HEK293 (cell line): ENCODE results near the gene WIPI1.

ENCODE experiments used
- CTCF ChIA-PET: fragments of 350-600 bp; formaldehyde crosslinking; extraction: SDS; loops from one replicate; lab custom pipeline; 2021; ENCODE audit warnings: antibody characterized with exemption; lab: Yijun Ruan, JAX
- POLR2A ChIA-PET: fragments of 300-600 bp; formaldehyde crosslinking; extraction: SDS; loops from one replicate; lab custom pipeline; 2020; ENCODE audit warnings: antibody characterized with exemption, inconsistent platforms; lab: Yijun Ruan, JAX
- H3K27ac ChIP-seq: fragments of 200-500 bp; sonication (Bioruptor generic); 2 replicates; pipeline ENCODE4 v1.5.1; 2014; ENCODE audit warnings: low read depth, low read length, control low read depth, inconsistent platforms; ENCODE audit errors: extremely low read depth
- H3K36me3 ChIP-seq, 2 experiments: fragments of 200-500 bp in 1 of 2; sonication (Bioruptor generic) in 1 of 2; 1 replicate in 1 of 2; 2 replicates in 1 of 2; pipeline ENCODE4 v1.5.1; 2014 to 2017; ENCODE audit warnings: inconsistent platforms in 2 of 2, low read length in 2 of 2; ENCODE audit not compliant: control insufficient read depth in 2 of 2, insufficient read depth in 1 of 2
- H3K4me1 ChIP-seq: fragments of 200-500 bp; sonication (Bioruptor generic); 2 replicates; pipeline ENCODE4 v1.5.1; 2014; ENCODE audit warnings: mild to moderate bottlenecking, low read length, inconsistent platforms; ENCODE audit not compliant: control insufficient read depth, insufficient read depth
- H3K4me3 ChIP-seq: 2 replicates; pipeline ENCODE4 v1.5.1; 2011; ENCODE audit warnings: low read depth, mild to moderate bottlenecking, control low read depth, low read length, moderate library complexity
- H3K9me3 ChIP-seq: fragments of 200-500 bp; sonication (Bioruptor generic); 2 replicates; pipeline ENCODE4 v1.5.1; 2014; ENCODE audit warnings: low read depth, low read length, inconsistent platforms; ENCODE audit not compliant: control insufficient read depth, insufficient read depth
- OSR2 ChIP-seq: fragments of 450-650 bp; formaldehyde crosslinking; IDR thresholded peaks from 2 replicates; pipeline ENCODE4 v1.5.1; 2016; ENCODE audit warnings: missing biosample characterization, missing genetic modification characterization
- ZBTB20 ChIP-seq: fragments of 450-650 bp; formaldehyde crosslinking; IDR thresholded peaks from 2 replicates; pipeline ENCODE4 v1.5.1; 2016; ENCODE audit warnings: missing biosample characterization, missing genetic modification characterization
- ZBTB8A ChIP-seq: fragments of 450-650 bp; formaldehyde crosslinking; IDR thresholded peaks from 2 replicates; pipeline ENCODE4 v1.5.1; 2016; ENCODE audit warnings: missing biosample characterization, missing genetic modification characterization
- ZIC2 ChIP-seq: fragments of 450-650 bp; formaldehyde crosslinking; IDR thresholded peaks from 2 replicates; pipeline ENCODE4 v1.5.1; 2016; ENCODE audit warnings: missing biosample characterization, missing genetic modification characterization
- ZNF239 ChIP-seq: fragments of 450-650 bp; formaldehyde crosslinking; IDR thresholded peaks from 2 replicates; pipeline ENCODE4 v1.5.1; 2016; ENCODE audit warnings: missing biosample characterization, missing genetic modification characterization
- ZNF24 ChIP-seq: fragments of 450-650 bp; formaldehyde crosslinking; IDR thresholded peaks from 2 replicates; pipeline ENCODE4 v1.5.1; 2016; ENCODE audit warnings: missing biosample characterization, missing genetic modification characterization
- ZNF335 ChIP-seq: fragments of 450-650 bp; formaldehyde crosslinking; conservative IDR thresholded peaks from 2 replicates; pipeline ENCODE4 v1.5.1; 2016; ENCODE audit warnings: missing biosample characterization, missing genetic modification characterization
- ZNF423 ChIP-seq: fragments of 450-650 bp; formaldehyde crosslinking; IDR thresholded peaks from 2 replicates; pipeline ENCODE4 v1.5.1; 2016; ENCODE audit warnings: missing biosample characterization, missing genetic modification characterization
- ZNF433 ChIP-seq: fragments of 450-650 bp; formaldehyde crosslinking; IDR thresholded peaks from 2 replicates; pipeline ENCODE4 v1.5.1; 2016; ENCODE audit warnings: missing biosample characterization, missing genetic modification characterization, low read depth
- ZNF48 ChIP-seq: fragments of 450-650 bp; formaldehyde crosslinking; IDR thresholded peaks from 2 replicates; pipeline ENCODE4 v1.5.1; 2016; ENCODE audit warnings: missing biosample characterization, missing genetic modification characterization
- ZNF791 ChIP-seq: fragments of 450-650 bp; formaldehyde crosslinking; IDR thresholded peaks from 2 replicates; pipeline ENCODE4 v1.5.1; 2016; ENCODE audit warnings: missing biosample characterization, missing genetic modification characterization
- TF ChIP-seq, protein P1 (sequence below): fragments of 450-650 bp; formaldehyde crosslinking; IDR thresholded peaks from 2 replicates; pipeline ENCODE4 v1.5.1; 2016; ENCODE audit warnings: missing biosample characterization, missing genetic modification characterization
- TF ChIP-seq, protein P2 (sequence below): fragments of 450-650 bp; formaldehyde crosslinking; IDR thresholded peaks from 2 replicates; pipeline ENCODE4 v1.5.1; 2017; ENCODE audit warnings: missing biosample characterization, missing genetic modification characterization
- TF ChIP-seq, protein P3 (sequence below): fragments of 450-650 bp; formaldehyde crosslinking; IDR thresholded peaks from 2 replicates; pipeline ENCODE4 v1.5.1; 2017; ENCODE audit warnings: missing biosample characterization, missing genetic modification characterization

WIPI1 gene

DNA sequence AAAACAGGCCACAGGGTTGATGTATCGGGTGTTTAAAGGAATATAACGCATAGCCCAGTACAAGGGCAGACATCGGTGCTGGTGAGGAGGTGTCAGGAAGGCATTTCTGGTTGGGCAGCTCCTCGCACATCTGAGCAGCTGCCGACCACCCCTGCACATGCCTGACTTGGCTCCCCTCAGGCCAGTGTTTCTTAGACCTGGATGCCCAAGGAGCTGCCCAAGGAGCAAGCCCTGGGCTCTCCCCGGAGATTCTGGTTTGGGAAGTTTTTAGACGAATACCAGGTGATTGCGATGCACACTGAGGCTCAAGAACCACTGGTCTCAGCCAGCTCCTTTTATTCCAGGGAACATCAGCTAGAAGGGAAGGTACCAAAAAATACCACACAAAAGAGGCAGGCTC is 11.6 kb downstream of the WIPI1 start:
- TF ChIP-seq ZNF24 (tag by site-specific recombination), result no peak
- TF ChIP-seq, protein P1, sequence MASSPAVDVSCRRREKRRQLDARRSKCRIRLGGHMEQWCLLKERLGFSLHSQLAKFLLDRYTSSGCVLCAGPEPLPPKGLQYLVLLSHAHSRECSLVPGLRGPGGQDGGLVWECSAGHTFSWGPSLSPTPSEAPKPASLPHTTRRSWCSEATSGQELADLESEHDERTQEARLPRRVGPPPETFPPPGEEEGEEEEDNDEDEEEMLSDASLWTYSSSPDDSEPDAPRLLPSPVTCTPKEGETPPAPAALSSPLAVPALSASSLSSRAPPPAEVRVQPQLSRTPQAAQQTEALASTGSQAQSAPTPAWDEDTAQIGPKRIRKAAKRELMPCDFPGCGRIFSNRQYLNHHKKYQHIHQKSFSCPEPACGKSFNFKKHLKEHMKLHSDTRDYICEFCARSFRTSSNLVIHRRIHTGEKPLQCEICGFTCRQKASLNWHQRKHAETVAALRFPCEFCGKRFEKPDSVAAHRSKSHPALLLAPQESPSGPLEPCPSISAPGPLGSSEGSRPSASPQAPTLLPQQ (tag by site-specific recombination), result no peak
- no peak for TF ChIP-seq ZNF48 (tag by site-specific recombination)
- TF ChIP-seq ZNF335 (tag by site-specific recombination), result no peak
- TF ChIP-seq ZNF433 (tag by site-specific recombination), result no peak
- TF ChIP-seq, protein P2, sequence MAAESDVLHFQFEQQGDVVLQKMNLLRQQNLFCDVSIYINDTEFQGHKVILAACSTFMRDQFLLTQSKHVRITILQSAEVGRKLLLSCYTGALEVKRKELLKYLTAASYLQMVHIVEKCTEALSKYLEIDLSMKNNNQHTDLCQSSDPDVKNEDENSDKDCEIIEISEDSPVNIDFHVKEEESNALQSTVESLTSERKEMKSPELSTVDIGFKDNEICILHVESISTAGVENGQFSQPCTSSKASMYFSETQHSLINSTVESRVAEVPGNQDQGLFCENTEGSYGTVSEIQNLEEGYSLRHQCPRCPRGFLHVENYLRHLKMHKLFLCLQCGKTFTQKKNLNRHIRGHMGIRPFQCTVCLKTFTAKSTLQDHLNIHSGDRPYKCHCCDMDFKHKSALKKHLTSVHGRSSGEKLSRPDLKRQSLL (tag by site-specific recombination), result no peak
- Histone ChIP-seq H3K4me3 (no peak overlapping the region), H3K9me3 (no peaks in the 10 kb centered on the region), H3K27ac (no peak overlapping the region), H3K4me1 (peaks cover 9% of the 10 kb centered on the region), H3K36me3 (peaks cover 0 to 3% of the 10 kb centered on the region in 2 experiments; a peak in 1 of 3 replicates)
- POLR2A ChIA-PET, result no interaction called here
- CTCF ChIA-PET, result interaction anchor here (1.1 to 2.2 kb wide), 4 partner anchors 10 to 47 kb away, joined by 3 to 11 read pairs (median 6); no protein-coding TSS in a partner anchor

DNA sequence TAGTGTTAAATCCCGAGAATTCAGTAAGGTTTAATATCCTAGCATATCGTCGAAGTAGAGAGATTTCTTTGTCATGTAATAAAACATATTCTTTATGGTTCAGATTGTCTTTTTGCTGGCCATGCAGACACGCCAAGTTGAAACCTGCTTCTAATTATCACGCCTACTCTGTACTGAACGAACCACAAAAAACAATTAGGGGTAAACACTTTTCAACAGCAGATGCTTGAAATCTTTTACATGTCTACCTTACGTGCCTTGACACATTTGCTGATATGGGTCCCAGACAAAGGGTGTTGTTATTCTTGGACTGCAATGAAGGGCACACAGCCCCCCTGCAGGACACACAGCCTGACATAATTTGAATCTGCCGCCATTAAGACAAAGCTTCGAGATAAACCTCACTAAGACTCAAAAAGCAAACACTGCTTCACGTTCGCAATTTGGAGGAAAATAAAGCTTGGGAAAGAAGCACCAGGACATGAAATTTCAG is 13.3 kb downstream of the WIPI1 start:
- CTCF ChIA-PET, result interaction anchor here (0.6 to 1.6 kb wide), 5 partner anchors 8 to 272 kb away, joined by 3 to 7 read pairs (median 3); no protein-coding TSS in a partner anchor
- POLR2A ChIA-PET, result no interaction called here
- Histone ChIP-seq H3K4me1 (peaks cover 9% of the 10 kb centered on the region), H3K9me3 (no peaks in the 10 kb centered on the region), H3K27ac (no peak overlapping the region), H3K36me3 (no peaks in the 10 kb centered on the region; a peak in 1 of 3 replicates), H3K4me3 (no peak overlapping the region)
- TF ChIP-seq ZNF239 (tag by site-specific recombination) (no peak), ZBTB8A (peak; percentile 81), OSR2 (tag by site-specific recombination) (peak; percentile 41; the same call in 1 of the 2 replicates), ZIC2 (tag by site-specific recombination) (peak; percentile 18; the same call in 1 of the 2 replicates)
- TF ChIP-seq, protein P3, sequence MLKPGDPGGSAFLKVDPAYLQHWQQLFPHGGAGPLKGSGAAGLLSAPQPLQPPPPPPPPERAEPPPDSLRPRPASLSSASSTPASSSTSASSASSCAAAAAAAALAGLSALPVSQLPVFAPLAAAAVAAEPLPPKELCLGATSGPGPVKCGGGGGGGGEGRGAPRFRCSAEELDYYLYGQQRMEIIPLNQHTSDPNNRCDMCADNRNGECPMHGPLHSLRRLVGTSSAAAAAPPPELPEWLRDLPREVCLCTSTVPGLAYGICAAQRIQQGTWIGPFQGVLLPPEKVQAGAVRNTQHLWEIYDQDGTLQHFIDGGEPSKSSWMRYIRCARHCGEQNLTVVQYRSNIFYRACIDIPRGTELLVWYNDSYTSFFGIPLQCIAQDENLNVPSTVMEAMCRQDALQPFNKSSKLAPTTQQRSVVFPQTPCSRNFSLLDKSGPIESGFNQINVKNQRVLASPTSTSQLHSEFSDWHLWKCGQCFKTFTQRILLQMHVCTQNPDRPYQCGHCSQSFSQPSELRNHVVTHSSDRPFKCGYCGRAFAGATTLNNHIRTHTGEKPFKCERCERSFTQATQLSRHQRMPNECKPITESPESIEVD, result peak; percentile 21; the same call in 1 of the 2 replicates

DNA sequence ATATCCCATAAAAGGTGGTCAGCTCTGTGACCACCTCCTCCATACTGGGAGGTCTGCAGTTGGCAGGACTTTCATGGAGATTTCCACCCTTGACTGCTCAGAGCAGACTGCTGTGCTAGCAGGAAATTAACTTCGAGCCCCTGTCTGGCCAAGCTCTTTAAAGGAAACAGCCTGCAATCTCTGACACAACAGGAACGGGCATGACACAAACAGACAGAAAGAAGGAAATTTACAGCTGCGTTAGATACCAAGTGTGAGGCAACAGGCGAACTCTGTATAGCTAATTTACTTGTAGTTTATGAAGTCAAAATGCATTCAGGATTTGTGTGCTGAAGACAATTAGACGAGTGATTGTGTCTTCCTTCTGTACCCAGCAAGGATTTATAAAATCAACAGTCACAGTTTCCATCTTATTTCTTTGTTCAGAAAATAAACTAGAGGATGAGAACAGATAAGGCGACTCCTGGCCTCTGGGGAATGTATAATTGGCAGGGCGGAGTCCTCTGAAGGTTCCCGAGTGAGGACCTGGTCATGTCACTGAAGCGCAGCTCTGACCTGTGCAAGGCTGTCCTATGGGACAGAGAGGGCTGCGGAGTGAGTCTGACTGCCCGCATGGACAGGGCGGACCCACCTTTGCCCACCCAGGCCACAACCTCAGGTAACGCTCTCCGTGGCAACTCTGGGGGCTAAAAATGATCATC is 16.1 kb downstream of the WIPI1 start:
- peaks cover 9% of the 10 kb centered on the region for H3K4me1 ChIP-seq
- H3K27ac ChIP-seq, result no peak overlapping the region
- H3K36me3 ChIP-seq, result no peaks in the 10 kb centered on the region; a peak in 1 of 3 replicates
- POLR2A ChIA-PET, result no interaction called here
- TF ChIP-seq ZNF791 (tag by site-specific recombination) (no peak), ZBTB20 (0 out of 2 replicates have a peak, but pooled peaks have one; percentile 26), ZNF423 (tag by site-specific recombination) (no peak)
- no peak overlapping the region for H3K4me3 ChIP-seq
- no peaks in the 10 kb centered on the region for H3K9me3 ChIP-seq
- CTCF ChIA-PET, result interaction anchor here (0.5 to 3.6 kb wide), 9 partner anchors 9 to 240 kb away, joined by 3 to 13 read pairs (median 4); no protein-coding TSS in a partner anchor
